Left lung (tissue), 10 donors: Measurements from ENCODE around the gene TRIM8. TPM values are rescaled to one million over a fixed set of nuclear protein-coding genes. Genes with fewer than 3 reads are reported as not detected.
A peak's percentile ranks its signal among the peaks of the same experiment; 100 is the strongest.

ENCODE experiments used
- ATAC-seq: fragments of 200-7000 bp; cut with Tn5 transposase; one replicate; pipeline ENCODE4 v1.9.1; 2020; ENCODE audit warnings: moderate library complexity
- DNase-seq, 4 donors: peaks; one replicate each; pipeline ENCODE4 v3.0.0-alpha.2; 2013 to 2020
- H3K27ac ChIP-seq, 2 donors: fragments of 200-600 bp; sonication (generic) in 1 of 2; one replicate each; pipeline versions ENCODE4 v1.5.0 to v1.8.0; 2020 to 2021
- H3K27me3 ChIP-seq, 2 donors: fragments of 200-600 bp; sonication (generic) in 1 of 2; one replicate each; pipeline versions ENCODE4 v1.5.0 to v1.8.0; 2020 to 2021
- H3K36me3 ChIP-seq, 2 donors: fragments of 200-600 bp; sonication (generic) in 1 of 2; one replicate each; pipeline versions ENCODE4 v1.5.0 to v1.8.0; 2020 to 2021
- H3K4me1 ChIP-seq, 2 donors: fragments of 200-600 bp; one replicate each; pipeline ENCODE4 v1.8.0; 2021
- H3K4me3 ChIP-seq, 2 donors: fragments of 200-600 bp; sonication (generic) in 1 of 2; one replicate each; pipeline versions ENCODE4 v1.5.0 to v1.8.0; 2020 to 2021; ENCODE audit warnings: mild to moderate bottlenecking in 1 of 2
- H3K9me3 ChIP-seq, 2 donors: fragments of 200-600 bp; sonication (generic) in 1 of 2; one replicate each; pipeline versions ENCODE4 v1.5.0 to v1.8.0; 2020 to 2021
- CTCF ChIP-seq, 2 donors: fragments of 200-600 bp; sonication (generic) in 1 of 2; IDR thresholded peaks; one replicate each; pipeline versions ENCODE4 v1.5.0 to v1.8.0; 2021; ENCODE audit warnings: antibody characterized with exemption in 2 of 2
- intact Hi-C, 2 donors: fragments of 100-400 bp; cut with DNase I; formaldehyde crosslinking; loops; one replicate each; pipeline versions ENCODE4 v1.11.2 to v1.14.2; 2022
- polyA plus RNA-seq, 6 donors: library from polyadenylated mRNA; unstranded; fragments of 120-200 nt; gene quantifications; one replicate each; pipeline ENCODE4 v1.2.1, GENCODE V29; 2013; ENCODE audit not compliant: insufficient read length in 6 of 6
- total RNA-seq, 2 donors: library from RNA; stranded (reverse); fragmentation: NEBNext Ultra II Directional; extraction: Animal tissue kit (Norgen Biotek cat#: 25700); gene quantifications; one replicate each; pipeline ENCODE4 v1.2.1, GENCODE V29; 2021
- donor health status: DM: no; HTN: yes; CAD: no.
- donor health status: DM: no; HTN: no; CAD: no.

Gene TRIM8
- total and polyA plus RNA-seq, 8 donors, result 88.9 to 180 (median 112) TPM

- H3K9me3 ChIP-seq, result no peaks in the 10 kb centered on the region
- H3K4me3 ChIP-seq, result no peak overlapping the region
- peaks cover 52 to 85% of the 10 kb centered on the region in 2 donors for H3K4me1 ChIP-seq
- peak in 1 of 4 donors; percentile 43 for DNase-seq
- intact Hi-C loops, result no loop called here
- H3K27ac ChIP-seq, result peak overlapping the region; percentile 79 to 92
- ATAC-seq, result no peak
- TF ChIP-seq CTCF (IDR thresholded peaks at IDR 0.05), result no peak
- H3K27me3 ChIP-seq, result no peaks in the 10 kb centered on the region
- H3K36me3 ChIP-seq, result peaks cover 0 to 12% of the 10 kb centered on the region in 2 donors
Measured at GRCh38 chr10:102631525-102632393, 12.5 kb upstream of the TRIM8 start.

GRCh38 chr10:102632394-102633111 is 11.7 kb upstream of the TRIM8 start:
- intact Hi-C loops, result no loop called here
- Histone ChIP-seq H3K4me1 (peaks cover 45 to 77% of the 10 kb centered on the region in 2 donors), H3K9me3 (no peaks in the 10 kb centered on the region), H3K27me3 (no peaks in the 10 kb centered on the region), H3K27ac (peak overlapping the region; percentile 79 to 92), H3K36me3 (peaks cover 0 to 12% of the 10 kb centered on the region in 2 donors), H3K4me3 (no peak overlapping the region)
- no peak for TF ChIP-seq CTCF (IDR thresholded peaks at IDR 0.05)
- ATAC-seq (peak; percentile 6), DNase-seq (peak in 2 of 4 donors; percentile 37 to 86)

- intact Hi-C loops, result no loop called here
- no peak overlapping the region for H3K4me3 ChIP-seq
- H3K9me3 ChIP-seq, result no peaks in the 10 kb centered on the region
- H3K27me3 ChIP-seq, result no peaks in the 10 kb centered on the region
- ATAC-seq (peak; percentile 55), DNase-seq (peak in 3 of 4 donors; percentile 63 to 88 (median 75))
- H3K36me3 ChIP-seq, result peaks cover 0 to 12% of the 10 kb centered on the region in 2 donors
- TF ChIP-seq CTCF (IDR thresholded peaks at IDR 0.05), result no peak
- H3K4me1 ChIP-seq, result peaks cover 38 to 70% of the 10 kb centered on the region in 2 donors
- peak overlapping the region; percentile 79 to 92 for H3K27ac ChIP-seq
Measured at GRCh38 chr10:102633287-102633686, 11.0 kb upstream of the TRIM8 start.

- H3K9me3 ChIP-seq, result no peaks in the 10 kb centered on the region
- peak overlapping the region; percentile 79 to 92 for H3K27ac ChIP-seq
- no peak overlapping the region for H3K4me3 ChIP-seq
- H3K27me3 ChIP-seq, result no peaks in the 10 kb centered on the region
- H3K4me1 ChIP-seq, result peaks cover 32 to 64% of the 10 kb centered on the region in 2 donors
- H3K36me3 ChIP-seq, result peaks cover 0 to 12% of the 10 kb centered on the region in 2 donors
- DNase-seq (peak in 1 of 4 donors; percentile 61), ATAC-seq (no peak)
- intact Hi-C loops, result no loop called here
- no peak for TF ChIP-seq CTCF (IDR thresholded peaks at IDR 0.05)
Measured at GRCh38 chr10:102633848-102634247, 10.4 kb upstream of the TRIM8 start.

- DNase-seq, result peak in 2 of 4 donors; percentile 67 to 68
- peak; percentile 47 for ATAC-seq
- intact Hi-C loops, result no loop called here
Measured at GRCh38 chr10:102634686-102635085, 9.6 kb upstream of the TRIM8 start.

More at GRCh38 chr10:102634686-102635085, 9.6 kb upstream of the TRIM8 start:
- H3K9me3 ChIP-seq, result no peaks in the 10 kb centered on the region
- peaks cover 26 to 56% of the 10 kb centered on the region in 2 donors for H3K4me1 ChIP-seq
- no peak overlapping the region for H3K4me3 ChIP-seq
- no peaks in the 10 kb centered on the region for H3K27me3 ChIP-seq
- H3K36me3 ChIP-seq, result peaks cover 0 to 12% of the 10 kb centered on the region in 2 donors
- TF ChIP-seq CTCF (IDR thresholded peaks at IDR 0.05), result no peak
- peak overlapping the region; percentile 26 to 92 for H3K27ac ChIP-seq
